Gastrocnemius medialis (tissue), 4 donors: Measurements from ENCODE around the gene SHTN1. TPM values are rescaled to one million over a fixed set of nuclear protein-coding genes. Genes with fewer than 3 reads are reported as not detected.

Source experiments
- ATAC-seq, 2 donors: fragments of 150-250 bp; one replicate each; pipeline ENCODE4 v1.9.1; 2016
- DNase-seq, 2 donors: peaks; one replicate each; pipeline ENCODE4 v3.0.0-alpha.2; 2019
- H3K27ac ChIP-seq, 4 donors: fragments of 200-600 bp; sonication (generic); 1 replicate in 1 of 4; 2 replicates in 3 of 4; pipeline ENCODE4 v1.5.1; 2016 to 2018; ENCODE audit warnings: mild to moderate bottlenecking in 2 of 4, moderate library complexity in 1 of 4
- H3K27me3 ChIP-seq, 3 donors: fragments of 200-600 bp; sonication (generic) in 2 of 3; 1 replicate in 1 of 3; 2 replicates in 2 of 3; pipeline versions ENCODE4 v1.5.1 to v1.6.0; 2016 to 2019; ENCODE audit warnings: mild to moderate bottlenecking in 1 of 3, moderate library complexity in 1 of 3
- H3K36me3 ChIP-seq, 2 donors: fragments of 200-600 bp; sonication (generic) in 1 of 2; one replicate each; pipeline ENCODE4 v1.5.1; 2017 to 2018
- H3K4me1 ChIP-seq, 2 donors: fragments of 200-600 bp; sonication (generic) in 1 of 2; one replicate each; pipeline ENCODE4 v1.5.1; 2016 to 2017; ENCODE audit warnings: mild to moderate bottlenecking in 2 of 2
- H3K4me3 ChIP-seq, 4 donors: fragments of 200-600 bp; sonication (generic) in 3 of 4; 1 replicate in 1 of 4; 2 replicates in 3 of 4; pipeline ENCODE4 v1.5.1; 2016 to 2019; ENCODE audit warnings: mild to moderate bottlenecking in 2 of 4
- H3K9me3 ChIP-seq, 3 donors: fragments of 200-600 bp; sonication (generic) in 2 of 3; 1 replicate in 1 of 3; 2 replicates in 2 of 3; pipeline ENCODE4 v1.5.1; 2016 to 2019
- CTCF ChIP-seq, 5 experiments: fragments of 450-650 bp in 3 of 5; fragments of 200-600 bp in 2 of 5; sonication (generic) in 2 of 5; IDR thresholded peaks in 4 of 5; conservative IDR thresholded peaks in 1 of 5; 1 replicate in 4 of 5; 2 replicates in 1 of 5; pipeline ENCODE4 v1.5.1; 2016 to 2019; ENCODE audit warnings: antibody characterized with exemption in 5 of 5, mild to moderate bottlenecking in 3 of 5, moderate library complexity in 3 of 5
- POLR2A ChIP-seq, 2 donors: fragments of 450-650 bp; IDR thresholded peaks; one replicate each; pipeline ENCODE4 v1.6.1; 2017; ENCODE audit warnings: antibody characterized with exemption in 2 of 2, mild to moderate bottlenecking in 2 of 2, moderate library complexity in 2 of 2
- in situ Hi-C, 4 donors: fragments of 200-750 bp; cut with MboI; loops; one replicate each; pipeline versions ENCODE4 v1.15.0 to v1.8.0; 2017; ENCODE audit warnings: low sequenced_read_pairs in 4 of 4
- intact Hi-C: fragments of 100-400 bp; cut with DNase I; formaldehyde crosslinking; loops from one replicate; pipeline ENCODE4 v1.15.1; 2023; ENCODE audit warnings: low total_unique reads
- total RNA-seq, 4 donors: library from RNA; depleted of rRNA; stranded (reverse); fragments of >200 nt; gene quantifications; one replicate each; pipeline versions ENCODE4 v1.1.0 to v1.2.3, GENCODE V29; 2016

SHTN1 gene
- total RNA-seq, 4 donors from 2014 or later, result 0.73 to 2.2 (median 1.0) TPM

- TF ChIP-seq CTCF (IDR thresholded peaks at IDR 0.05 in 4 of 5, conservative IDR thresholded peaks at IDR 0.05 in 1 of 5) (no peak), POLR2A (IDR thresholded peaks at IDR 0.05) (no peak)
- intact Hi-C loops, result no loop called here
- Histone ChIP-seq H3K4me1 (no peaks in the 10 kb centered on the region), H3K36me3 (no peaks in the 10 kb centered on the region), H3K4me3 (no peak overlapping the region), H3K9me3 (no peaks in the 10 kb centered on the region), H3K27ac (no peak overlapping the region), H3K27me3 (peaks cover 3 to 19% (median 7%) of the 10 kb centered on the region in 3 donors)
- ATAC-seq (no peak), DNase-seq (no peak)
- in situ Hi-C loops, result no loop called here
These were observed 2.1 kb upstream of the SHTN1 start for GRCh38 chr10:117007080-117007479.

GRCh38 chr10:117005527-117006055, 604 bp upstream of the SHTN1 start:
- Histone ChIP-seq H3K36me3 (no peaks in the 10 kb centered on the region), H3K4me3 (peak overlapping the region; percentile 55 to 69 (median 62)), H3K9me3 (no peaks in the 10 kb centered on the region), H3K4me1 (no peaks in the 10 kb centered on the region), H3K27ac (no peak overlapping the region), H3K27me3 (peaks cover 3 to 19% (median 7%) of the 10 kb centered on the region in 3 donors)
- no peak for ATAC-seq
- in situ Hi-C loops (no loop called here), intact Hi-C loops (no loop called here)
- TF ChIP-seq POLR2A (IDR thresholded peaks at IDR 0.05) (no peak), CTCF (IDR thresholded peaks at IDR 0.05 in 4 of 5, conservative IDR thresholded peaks at IDR 0.05 in 1 of 5) (no peak)
- DNase-seq, result no peak

DNA sequence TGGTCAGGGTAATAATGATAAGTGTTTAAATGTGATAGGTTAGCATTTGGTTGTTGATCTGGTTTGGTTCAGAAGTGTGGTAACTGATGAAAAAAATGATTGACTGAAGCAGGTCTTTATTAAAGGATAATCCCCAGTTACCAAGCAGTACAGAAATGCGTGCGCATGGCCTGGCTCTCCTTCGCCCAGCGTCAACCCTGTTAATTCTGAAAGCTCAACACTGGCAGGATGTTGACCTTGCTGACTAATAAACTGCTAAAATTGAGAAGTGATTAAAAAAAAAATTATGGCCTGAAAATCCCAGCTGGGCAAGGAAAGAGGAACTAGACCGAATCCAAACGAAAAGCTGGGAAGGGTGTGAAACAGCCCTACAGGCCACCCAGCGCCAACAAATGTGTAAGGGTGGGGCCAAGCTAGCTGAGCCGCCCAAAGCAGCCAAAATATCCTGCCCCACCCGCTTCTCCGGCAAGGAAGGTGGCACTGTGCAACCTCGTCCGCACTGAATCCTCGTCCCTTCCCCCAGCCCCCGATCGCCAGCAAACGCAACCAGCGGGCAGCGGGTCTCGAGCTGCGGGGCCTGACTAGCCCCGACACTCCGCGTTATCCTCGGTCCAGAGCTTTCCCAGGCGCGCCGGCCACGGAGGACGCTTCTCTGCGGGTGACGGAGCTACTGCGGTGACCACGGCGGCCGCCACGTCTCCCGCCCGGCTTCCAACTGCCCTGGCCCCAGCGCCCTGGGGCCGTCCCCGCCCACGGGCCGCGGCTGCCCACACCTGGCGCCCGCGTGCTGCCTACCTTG, 561 bp downstream of the SHTN1 start:
- TF ChIP-seq POLR2A (IDR thresholded peaks at IDR 0.05) (no peak), CTCF (IDR thresholded peaks at IDR 0.05 in 4 of 5, conservative IDR thresholded peaks at IDR 0.05 in 1 of 5) (no peak)
- Histone ChIP-seq H3K4me3 (peak overlapping the region; percentile 55 to 69 (median 62)), H3K9me3 (no peaks in the 10 kb centered on the region), H3K4me1 (no peaks in the 10 kb centered on the region), H3K27ac (no peak overlapping the region), H3K27me3 (peaks cover 3 to 19% (median 7%) of the 10 kb centered on the region in 3 donors), H3K36me3 (no peaks in the 10 kb centered on the region)
- ATAC-seq (peak in 1 of 2 donors; percentile 41), DNase-seq (peak in 1 of 2 donors; percentile 22)
- intact Hi-C loops (no loop called here), in situ Hi-C loops (no loop called here)

DNA sequence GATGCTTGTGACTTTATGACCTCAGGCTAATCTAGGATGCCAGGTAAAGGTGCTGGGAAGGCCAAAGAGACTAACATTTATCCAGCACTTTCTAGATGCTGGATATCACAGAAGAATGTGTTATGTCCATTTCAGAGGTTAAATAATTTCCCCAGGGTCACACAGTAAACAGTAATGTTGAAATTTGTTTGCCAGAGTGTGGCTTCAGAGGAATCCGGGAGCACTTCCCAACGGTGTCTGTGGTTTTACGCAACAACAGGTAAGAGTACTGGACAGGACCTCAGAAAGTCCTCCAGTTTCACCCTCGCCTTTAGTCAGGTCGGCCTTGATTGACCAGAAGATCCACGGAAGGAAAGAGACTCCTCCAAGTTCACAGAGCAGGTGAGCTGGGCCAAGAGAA, 1.7 kb downstream of the SHTN1 start:
- DNase-seq (no peak), ATAC-seq (no peak)
- in situ Hi-C loops, result no loop called here
- no peaks in the 10 kb centered on the region for H3K4me1 ChIP-seq
- H3K27me3 ChIP-seq, result peaks cover 3 to 19% (median 7%) of the 10 kb centered on the region in 3 donors
- H3K27ac ChIP-seq, result no peak overlapping the region
- intact Hi-C loops, result no loop called here
- no peak for TF ChIP-seq POLR2A (IDR thresholded peaks at IDR 0.05)
- no peak for TF ChIP-seq CTCF (IDR thresholded peaks at IDR 0.05 in 4 of 5, conservative IDR thresholded peaks at IDR 0.05 in 1 of 5)
- no peak overlapping the region for H3K4me3 ChIP-seq
- no peaks in the 10 kb centered on the region for H3K9me3 ChIP-seq
- no peaks in the 10 kb centered on the region for H3K36me3 ChIP-seq
